Epithelial cell of esophagus (primary cell): ENCODE results near the gene CCL18.
"Not testable (repeated sequence)": the region's sequence is repeated elsewhere in the genome, so short reads cannot be mapped to it uniquely, and the experiment has no call there.

Experiments used
- DNase-seq: peaks from one replicate; pipeline ENCODE4 v3.0.0; 2010; ENCODE audit warnings: low read depth
- H3K4me3 ChIP-seq: 2 replicates; pipeline ENCODE4 v1.5.1; 2011; ENCODE audit warnings: mild to moderate bottlenecking, low read length, control low read depth
- TF ChIP-seq, protein P1 (sequence below): IDR thresholded peaks from 2 replicates; pipeline ENCODE4 v1.5.1; 2011; ENCODE audit warnings: low read depth, mild to moderate bottlenecking, low read length, control low read depth, inconsistent platforms; ENCODE audit not compliant: insufficient read depth; ENCODE audit errors: missing control alignments

The CCL18 gene

DNA sequence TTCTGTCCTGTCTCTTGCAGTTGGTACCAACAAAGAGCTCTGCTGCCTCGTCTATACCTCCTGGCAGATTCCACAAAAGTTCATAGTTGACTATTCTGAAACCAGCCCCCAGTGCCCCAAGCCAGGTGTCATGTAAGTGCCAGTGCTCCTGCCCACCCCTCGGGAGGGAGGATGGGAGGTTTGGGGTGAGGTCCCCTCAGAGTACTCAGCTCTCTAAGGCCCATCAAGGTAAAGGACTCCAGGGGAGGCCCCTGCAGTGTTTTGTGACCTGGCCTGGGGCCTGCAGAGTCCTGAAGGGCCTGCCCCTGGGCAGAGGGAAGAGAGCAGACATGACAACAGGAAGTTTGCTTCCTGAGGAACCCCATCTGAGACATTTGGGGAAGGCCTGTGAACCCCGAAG lies 6.4 kb downstream of the CCL18 start:
- TF ChIP-seq, protein P1, sequence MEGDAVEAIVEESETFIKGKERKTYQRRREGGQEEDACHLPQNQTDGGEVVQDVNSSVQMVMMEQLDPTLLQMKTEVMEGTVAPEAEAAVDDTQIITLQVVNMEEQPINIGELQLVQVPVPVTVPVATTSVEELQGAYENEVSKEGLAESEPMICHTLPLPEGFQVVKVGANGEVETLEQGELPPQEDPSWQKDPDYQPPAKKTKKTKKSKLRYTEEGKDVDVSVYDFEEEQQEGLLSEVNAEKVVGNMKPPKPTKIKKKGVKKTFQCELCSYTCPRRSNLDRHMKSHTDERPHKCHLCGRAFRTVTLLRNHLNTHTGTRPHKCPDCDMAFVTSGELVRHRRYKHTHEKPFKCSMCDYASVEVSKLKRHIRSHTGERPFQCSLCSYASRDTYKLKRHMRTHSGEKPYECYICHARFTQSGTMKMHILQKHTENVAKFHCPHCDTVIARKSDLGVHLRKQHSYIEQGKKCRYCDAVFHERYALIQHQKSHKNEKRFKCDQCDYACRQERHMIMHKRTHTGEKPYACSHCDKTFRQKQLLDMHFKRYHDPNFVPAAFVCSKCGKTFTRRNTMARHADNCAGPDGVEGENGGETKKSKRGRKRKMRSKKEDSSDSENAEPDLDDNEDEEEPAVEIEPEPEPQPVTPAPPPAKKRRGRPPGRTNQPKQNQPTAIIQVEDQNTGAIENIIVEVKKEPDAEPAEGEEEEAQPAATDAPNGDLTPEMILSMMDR, result no peak
- no peak for DNase-seq
- no peak overlapping the region for H3K4me3 ChIP-seq

DNA sequence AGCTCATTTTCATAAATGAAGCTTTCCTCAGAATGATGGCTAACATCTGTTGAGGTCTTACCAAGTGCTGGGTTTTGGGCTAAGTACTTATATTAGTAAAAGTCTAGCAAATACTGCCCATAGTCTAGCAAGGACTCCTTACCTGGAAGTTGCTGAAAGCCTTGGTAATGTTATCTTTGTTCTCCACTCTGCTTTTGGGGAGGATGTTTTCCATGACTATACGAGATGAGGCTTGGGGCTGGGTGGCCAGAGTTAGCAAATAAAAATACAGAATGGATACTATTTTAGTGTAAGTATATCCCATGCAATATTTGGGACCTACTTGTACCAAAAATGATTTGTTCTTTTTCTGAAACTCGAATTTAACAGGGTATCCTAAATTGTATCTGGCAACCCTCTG lies 7.7 kb downstream of the CCL18 start:
- TF ChIP-seq, protein P1, result no peak
- H3K4me3 ChIP-seq, result no peak overlapping the region

GRCh38 chr17:36072431-36073121 lies 8.5 kb downstream of the CCL18 start:
- TF ChIP-seq, protein P1, result peak; percentile 47
- DNase-seq, result peak; percentile 31
- no peak overlapping the region for H3K4me3 ChIP-seq

More for the DNA sequence above, 7.7 kb downstream of the CCL18 start:
- DNase-seq, result no peak

DNA sequence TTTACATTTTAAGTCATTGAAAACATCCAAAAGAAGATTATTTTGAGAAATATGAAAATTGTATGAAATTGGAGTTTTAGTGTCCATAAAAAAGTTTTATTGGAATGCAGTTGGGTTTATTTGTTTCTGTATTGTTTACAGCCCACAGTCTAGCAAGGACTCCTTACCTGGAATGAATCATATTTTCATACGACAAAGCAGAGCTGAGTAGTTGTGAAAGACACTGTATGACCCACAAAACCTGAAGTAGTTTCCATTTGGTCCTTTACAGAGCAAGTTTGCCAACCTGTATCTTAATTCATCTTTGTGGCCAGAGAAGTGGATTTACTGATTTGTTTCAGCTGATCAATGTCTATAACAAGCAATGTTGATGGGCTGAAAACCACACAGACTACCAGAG lies 10.3 kb downstream of the CCL18 start:
- DNase-seq, result peak; percentile 36
- TF ChIP-seq, protein P1, result no peak
- no peak overlapping the region for H3K4me3 ChIP-seq

GRCh38 chr17:36081681-36082471 lies 17.8 kb downstream of the CCL18 start:
- DNase-seq, H3K4me3 ChIP-seq: not testable (repeated sequence)

DNA sequence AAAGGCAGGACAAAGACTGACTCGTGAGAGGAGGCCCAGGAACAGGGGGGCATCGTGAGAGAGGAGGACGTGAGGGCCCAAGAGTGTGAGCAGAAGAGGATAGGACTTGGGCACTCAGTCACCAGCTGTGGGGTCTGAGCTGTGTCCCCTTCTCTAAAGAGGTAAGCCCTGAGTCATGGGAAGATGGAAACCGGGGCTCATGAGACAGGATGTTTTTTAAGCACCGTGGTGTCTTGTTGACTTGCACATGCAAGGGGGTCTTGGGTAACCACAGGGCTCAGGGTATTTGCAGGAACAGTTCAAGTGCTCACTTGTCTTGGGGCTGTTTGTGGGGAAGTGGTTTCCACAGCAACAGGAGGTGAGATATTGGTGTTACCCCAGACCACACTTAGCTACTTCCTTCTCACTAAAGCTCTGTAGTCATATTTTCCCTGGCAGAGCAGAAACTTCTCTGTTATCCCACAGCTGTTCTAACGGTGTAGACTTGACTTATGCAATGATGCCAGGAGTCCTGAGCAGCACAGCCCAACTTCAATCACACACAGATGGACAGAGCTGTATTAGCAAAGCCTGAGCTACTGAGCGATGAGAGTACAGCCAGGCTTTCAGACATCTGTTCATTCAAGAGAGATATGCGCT lies 18.5 kb downstream of the CCL18 start:
- not testable (repeated sequence) for H3K4me3 ChIP-seq, DNase-seq

DNA sequence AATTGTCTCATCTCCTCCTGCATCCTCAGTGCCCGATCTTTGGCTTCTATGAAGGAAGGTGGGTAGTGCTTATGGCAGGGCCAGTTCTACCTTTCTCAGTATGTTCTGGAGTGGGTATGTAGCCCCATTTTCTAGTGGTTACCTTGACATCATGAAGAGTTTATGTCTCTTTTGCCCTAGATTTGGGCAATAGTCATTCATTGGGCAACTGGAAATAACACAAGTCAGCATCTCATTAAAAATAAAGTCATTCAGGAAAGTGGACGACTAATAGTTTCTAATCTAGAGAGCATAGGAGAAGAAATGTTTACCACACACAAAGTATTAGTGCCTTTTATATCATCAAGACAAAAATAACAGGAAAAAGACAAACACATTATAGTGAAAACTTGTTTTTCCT lies 19.6 kb downstream of the CCL18 start:
- H3K4me3 ChIP-seq, DNase-seq: not testable (repeated sequence)

DNA sequence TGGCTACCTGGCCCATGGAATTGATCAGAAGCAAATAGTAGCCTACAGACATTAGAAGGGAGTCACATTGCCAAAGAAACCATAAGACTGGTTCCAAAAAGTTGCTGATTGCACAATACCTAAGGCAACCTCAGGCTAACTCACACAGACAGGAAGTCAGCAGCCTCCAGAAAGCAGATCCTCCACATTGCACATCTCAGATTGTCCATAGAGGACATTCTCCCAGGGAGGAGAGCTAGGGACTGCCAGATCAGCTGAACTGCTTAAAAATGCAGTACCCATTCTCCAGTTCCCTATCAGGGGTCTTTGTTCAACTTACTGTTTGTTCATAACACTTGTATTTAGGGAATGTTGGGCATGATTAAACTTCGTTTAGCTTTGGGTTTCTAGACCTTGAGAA lies 21.7 kb downstream of the CCL18 start:
- TF ChIP-seq, protein P1, result no peak
- H3K4me3 ChIP-seq, result no peak overlapping the region
- peak; percentile 34 for DNase-seq
